Endometrial microvascular endothelial cells (primary cell): ENCODE measurements around the gene LIN7C. TPM values are rescaled to one million over a fixed set of nuclear protein-coding genes. Genes with fewer than 3 reads are reported as not detected.

Source experiments
- in situ Hi-C: cut with HindIII; loops from 2 replicates; pipeline ENCODE4 v1.10.0; 2017; ENCODE audit warnings: low sequenced_read_pairs, low pct_unique_long_range_greater_than_20kb; ENCODE audit errors: inconsistent ontology term
- total RNA-seq: library from RNA; depleted of rRNA; stranded (reverse); fragments of >200 nt; gene quantifications from one replicate; pipeline ENCODE4 v1.2.3, GENCODE V29; 2015; ENCODE audit errors: inconsistent ontology term

Gene LIN7C
- total RNA-seq, 1 donor from 2014 or later, result 36.6 TPM

DNA sequence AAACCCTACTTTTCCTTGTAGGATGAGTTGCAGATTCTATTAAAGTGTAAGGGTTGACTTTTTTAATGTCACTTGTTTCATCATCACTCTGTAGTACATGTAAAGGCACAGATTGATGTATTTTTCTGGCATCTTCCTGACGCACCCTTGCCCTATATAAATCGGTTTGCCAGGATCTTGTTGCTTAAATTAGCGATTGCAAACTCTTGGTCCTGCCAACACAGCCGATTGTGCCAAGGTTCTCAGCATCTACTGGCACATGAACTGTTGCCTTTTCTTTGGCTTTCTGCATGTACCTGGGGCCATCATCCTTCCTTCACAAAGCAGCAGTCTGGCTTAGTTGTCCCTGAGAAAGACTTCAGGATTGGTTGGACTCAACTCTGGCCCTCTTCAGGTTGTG, 7.5 kb upstream of the LIN7C start:
- in situ Hi-C loops, result no loop called here

DNA sequence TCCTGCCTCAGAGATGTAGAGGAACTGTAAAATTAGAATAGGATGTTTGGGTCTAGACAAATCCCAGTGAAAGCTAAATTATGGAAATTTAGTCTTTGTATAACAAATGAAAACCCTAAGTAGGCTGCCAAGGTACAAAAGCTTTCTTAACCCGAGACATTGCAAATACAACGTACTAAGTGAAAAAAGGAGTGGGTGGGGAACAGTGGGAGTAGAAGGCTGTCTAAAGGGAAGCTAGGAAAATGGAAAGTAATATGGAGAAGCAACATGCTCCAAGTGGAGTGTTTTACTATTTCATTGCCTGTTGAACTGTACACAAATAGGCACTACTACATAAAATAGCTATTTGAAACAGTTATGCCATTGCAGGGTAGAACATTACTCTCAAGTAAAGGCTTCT, 6.8 kb upstream of the LIN7C start:
- in situ Hi-C loops, result no loop called here

DNA sequence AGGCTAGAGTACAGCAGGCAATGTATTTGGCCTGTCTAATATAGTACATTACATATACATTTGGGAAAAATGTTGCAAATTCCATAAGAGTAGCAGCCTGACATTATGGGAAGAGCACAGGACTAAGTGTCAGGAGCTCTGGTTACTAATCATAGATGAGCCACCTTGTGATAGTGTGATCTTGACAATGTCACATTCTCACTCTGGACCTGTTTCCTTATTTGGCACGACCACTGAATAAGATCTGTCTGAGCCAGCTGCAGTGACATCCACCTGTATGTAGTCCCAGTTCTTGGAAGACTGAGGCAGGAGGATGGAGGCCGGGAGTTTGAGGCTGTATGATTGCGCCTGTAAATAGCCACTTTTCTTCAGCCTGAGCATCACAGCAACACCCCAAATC, 5.7 kb upstream of the LIN7C start:
- in situ Hi-C loops, result no loop called here

DNA sequence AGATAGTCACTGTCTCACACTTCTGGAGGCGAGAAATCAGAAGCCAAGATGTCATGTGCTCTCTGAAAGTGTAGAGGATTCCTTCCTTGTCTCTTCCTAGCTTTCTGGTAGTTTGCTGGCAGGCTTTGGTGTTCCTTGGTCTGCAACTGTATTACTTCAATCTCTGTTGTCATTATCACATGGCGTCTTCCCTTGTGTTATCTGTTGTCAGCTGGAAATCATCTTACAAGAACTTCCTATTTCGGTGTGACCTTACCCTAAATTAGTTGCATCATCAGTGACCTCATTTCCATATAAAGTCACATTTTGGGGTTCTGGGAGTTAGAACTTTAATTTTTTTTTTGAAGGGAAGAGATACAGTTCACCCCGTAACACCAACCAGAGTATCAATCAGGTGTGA, 3.3 kb upstream of the LIN7C start:
- in situ Hi-C loops, result no loop called here

DNA sequence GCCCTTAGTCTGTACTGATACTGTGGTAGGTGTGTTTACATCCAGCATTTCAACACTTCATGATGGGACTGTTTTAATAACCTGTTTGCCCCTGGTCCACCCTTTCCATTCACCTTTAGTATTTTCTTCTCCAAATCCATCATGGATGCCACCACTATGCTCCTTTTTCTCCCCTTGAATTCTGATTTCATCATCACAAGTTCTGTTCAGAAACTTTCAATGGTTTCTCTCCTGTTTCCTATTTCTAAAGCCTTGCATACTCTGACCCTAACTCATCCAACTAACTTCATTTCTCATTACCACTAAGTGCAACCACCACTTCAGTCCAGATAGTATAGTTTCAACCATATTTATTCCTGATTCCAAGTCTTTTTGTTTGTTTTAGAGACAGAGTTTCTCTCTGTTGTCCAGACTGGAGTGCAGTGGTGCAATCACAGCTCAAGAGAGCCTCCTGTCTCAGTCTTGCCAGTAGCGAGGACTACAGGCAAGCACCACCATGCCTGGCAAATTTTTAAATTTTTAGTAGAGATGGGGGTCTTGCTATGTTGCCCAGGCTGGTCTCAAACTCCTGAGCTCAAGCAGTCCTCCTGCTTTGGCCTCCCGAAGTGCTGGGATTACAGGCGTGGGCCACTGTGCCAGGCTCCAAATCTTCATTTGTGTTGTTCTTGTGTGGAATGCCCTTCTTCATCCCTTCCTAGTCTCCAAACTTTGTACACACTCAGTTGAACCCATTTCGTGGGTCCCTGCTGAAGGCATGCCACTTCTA, 1.2 kb upstream of the LIN7C start:
- in situ Hi-C loops, result no loop called here

DNA sequence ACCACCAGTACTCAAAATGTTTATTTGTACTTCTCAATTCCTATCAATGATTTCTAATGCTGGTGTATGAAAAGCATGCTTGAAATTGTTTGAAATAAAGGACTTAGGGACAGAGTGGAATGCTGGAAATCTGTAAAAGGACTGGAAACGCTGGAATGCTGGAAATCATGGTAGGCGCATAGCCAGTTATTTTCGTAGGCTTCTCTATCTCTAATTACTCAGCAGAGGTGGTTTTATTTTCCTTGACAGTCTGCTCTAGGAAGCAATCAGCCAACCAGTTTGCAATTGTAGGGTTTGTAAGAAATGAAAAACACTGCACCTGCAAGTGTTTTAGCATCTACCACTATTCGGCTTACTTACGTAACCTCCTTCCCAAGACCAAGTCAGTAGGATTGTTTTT, 788 bp downstream of the LIN7C start:
- in situ Hi-C loops, result no loop called here

DNA sequence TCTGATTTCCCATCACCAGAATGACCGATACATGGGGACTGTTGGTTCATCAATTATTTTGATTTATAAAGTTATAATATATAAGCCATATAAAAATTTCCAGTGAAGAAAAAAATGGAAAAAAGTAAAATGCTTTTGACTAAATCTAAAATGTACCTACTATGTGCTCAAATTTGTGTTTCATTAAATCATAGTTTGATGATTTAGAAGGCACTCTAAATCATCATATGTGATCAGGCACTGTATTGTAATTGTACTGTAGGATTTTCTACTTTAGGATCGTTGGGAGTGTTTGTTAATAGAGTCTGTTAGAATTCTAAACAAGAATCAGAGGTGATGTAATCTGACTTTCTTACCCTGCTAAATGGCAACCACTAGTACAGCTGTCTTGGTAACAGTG, 2.4 kb downstream of the LIN7C start:
- in situ Hi-C loops, result no loop called here

DNA sequence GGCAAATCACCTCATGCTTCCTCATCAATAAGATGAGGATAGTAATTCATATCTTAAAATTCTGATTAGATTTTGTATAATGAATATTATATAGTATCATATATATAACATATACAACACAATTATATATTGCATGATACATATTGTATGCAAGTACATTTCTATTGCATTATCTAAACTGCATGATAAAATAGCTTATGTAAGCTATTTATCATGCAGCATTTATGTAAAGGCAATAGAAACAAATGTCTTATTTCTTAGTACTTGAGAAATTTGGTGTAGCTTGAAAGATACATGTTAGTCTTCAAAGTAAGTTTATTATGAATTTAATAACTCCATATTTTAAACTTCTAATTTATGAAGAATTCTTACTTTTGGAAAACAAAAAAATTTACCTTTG, 5.5 kb downstream of the LIN7C start:
- in situ Hi-C loops, result no loop called here

DNA sequence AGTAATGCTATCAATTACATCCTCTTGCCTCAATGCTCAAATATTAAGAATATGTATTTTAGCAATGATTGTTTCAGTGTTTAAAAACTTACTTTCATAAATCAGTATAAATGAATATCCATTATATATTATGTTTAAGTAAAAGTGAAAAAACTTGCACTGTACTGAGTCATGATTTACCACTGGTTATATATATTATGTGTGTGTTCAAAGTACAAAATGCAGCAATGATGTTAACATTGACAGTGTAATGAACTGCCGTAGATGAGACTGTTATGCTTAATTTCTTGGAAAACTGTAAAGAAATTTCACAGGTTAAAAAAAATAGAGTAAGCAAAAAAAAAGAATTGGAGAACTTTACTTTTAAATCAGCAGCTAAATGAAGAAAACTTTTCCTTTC, 8.7 kb downstream of the LIN7C start:
- in situ Hi-C loops, result no loop called here

DNA sequence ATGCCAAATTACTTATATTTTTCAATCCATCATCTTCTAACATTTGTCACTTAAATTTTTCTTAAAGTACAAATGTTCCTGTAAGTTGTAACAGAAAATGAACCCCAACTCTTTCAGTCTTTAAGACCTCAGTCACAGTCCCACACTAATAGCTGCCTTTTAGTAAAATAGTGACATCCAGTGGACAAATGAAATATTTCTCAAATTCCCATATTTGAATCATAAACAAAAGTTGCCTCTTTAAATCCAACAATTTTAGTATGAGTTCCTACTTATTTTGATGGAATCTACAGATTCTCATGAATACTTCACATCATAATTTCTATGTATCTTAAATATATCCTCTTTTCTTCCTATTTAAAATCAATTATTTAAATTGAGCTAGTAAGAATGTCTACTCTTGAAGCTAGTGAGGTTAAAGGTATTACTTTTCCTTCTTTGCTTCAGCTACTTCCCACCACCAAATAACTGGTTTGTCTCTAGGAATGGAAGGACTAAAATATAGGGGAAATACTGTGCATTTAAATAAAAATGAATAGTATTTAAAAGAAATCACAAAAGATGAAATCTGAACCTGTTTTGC, 9.2 kb downstream of the LIN7C start:
- in situ Hi-C loops, result no loop called here

DNA sequence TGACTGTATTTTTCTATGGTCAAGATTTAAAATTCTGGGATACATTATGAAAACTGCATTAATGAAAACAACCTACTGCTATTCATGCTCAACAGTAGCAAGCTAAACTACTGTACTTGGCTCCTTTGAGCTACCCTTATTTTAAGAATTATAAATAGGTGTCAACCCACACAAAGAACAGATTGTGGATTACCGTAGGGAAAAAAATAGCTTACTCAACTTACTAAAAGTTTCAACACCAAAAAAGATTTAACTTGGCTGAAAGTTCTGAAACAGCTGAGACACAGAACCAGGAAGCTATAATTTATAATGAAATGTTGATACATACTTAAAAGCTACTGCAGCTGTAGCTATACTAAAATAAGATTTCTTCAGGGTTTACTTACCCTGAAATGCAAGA, 10.1 kb downstream of the LIN7C start:
- in situ Hi-C loops, result no loop called here

DNA sequence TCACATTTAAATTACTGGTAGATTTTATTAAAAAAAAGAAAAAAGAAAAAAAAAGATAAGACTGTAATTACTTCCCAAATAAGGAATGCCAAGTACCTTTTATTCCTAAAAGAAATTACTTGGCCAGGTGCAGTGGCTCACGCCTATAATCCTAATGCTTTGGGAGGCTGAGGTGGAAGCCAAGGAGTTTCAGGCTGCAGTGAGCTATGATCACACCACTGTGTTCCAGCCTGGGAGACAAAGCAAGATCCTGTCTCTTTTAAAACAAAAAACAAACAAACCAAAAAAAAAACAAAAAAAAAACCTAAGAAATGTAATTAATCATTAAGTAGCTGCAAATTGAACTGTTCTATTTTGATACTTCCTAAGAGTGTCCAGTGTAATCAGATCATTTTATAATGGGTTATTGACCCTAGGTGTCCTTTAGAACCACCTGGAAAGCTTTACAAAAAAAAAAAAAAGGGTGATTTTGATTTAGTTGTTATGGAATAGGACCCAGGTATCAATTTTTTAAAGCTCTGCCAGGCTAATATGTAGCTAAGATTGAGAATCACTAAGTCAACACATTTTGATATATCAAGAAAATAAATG, 10.8 kb downstream of the LIN7C start:
- in situ Hi-C loops, result no loop called here

DNA sequence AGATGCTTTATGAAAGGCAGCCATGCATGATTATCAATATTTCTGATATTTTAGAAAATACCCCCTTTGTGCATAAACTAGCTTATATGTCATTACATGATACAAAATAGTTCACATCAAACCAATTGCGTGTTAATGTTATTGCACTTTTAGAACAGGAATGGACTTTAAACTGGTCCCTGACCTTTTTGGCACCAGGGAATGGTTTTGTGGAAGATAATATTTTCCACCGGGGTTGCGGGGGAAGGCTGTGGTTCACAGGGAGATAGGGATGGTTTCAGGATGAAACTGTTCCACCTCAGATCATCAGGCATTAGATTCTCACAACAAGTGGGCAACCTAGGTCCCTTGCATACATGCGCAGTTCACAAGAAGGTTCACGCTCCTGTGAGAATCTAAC, 17.5 kb downstream of the LIN7C start:
- in situ Hi-C loops, result no loop called here

DNA sequence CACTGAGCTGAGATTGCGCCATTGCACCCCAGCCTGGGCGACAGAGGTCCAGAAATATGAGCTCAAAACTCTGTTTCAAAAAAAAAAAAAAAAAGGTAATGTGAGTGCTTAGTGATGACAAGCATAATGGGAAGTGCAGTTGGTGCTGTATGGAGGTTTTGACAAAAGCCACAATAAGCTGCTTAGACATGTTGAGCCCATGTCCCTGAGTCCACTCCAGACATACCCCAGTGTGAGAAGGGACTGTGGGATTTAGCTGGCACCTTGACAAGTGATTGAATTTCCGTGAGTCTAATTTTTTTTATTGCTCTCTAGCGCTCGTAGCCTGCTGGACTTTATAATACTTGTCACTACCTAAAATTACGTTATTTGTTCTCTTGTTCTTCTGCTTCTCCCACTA, 18.9 kb downstream of the LIN7C start:
- in situ Hi-C loops, result no loop called here

DNA sequence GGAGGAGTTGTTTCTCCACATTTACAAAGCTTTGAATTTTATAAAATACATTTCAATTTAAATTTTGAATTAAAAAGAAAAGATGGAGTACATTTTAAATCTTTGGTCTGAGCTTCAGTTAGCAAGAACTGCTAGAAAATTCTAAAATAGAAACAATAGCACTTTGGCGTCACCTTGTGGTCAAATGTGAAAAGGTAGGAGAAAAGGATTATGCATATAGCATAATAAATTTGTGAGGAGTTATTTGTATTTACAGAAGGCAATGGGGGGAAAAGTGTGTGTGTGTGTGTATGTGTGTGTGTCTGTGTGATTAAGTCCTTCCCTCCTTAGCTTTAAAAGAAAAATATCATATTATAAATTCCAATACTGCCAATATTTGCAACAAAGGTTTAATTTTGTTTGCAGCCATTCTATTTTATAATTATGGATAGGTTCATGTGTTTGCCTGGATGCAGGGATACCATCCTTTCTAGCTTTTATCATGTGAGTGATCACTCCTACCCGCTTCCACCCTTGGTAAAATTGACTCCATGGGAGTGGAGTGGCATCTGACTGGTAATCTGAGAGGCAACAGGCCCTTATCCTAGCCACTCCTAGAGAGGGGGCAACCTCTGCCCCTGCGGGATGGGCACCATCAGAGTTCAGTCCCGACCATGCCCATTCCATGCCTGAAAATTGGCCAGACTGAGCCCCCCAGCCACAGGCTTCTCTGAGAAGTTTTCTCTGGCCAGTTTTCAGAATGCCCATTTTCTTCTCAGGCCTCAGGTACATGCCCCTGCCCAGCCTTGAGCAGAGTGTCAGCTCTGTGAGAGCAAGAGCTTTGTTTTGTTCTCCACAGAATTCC, 20.4 kb downstream of the LIN7C start:
- in situ Hi-C loops, result no loop called here

DNA sequence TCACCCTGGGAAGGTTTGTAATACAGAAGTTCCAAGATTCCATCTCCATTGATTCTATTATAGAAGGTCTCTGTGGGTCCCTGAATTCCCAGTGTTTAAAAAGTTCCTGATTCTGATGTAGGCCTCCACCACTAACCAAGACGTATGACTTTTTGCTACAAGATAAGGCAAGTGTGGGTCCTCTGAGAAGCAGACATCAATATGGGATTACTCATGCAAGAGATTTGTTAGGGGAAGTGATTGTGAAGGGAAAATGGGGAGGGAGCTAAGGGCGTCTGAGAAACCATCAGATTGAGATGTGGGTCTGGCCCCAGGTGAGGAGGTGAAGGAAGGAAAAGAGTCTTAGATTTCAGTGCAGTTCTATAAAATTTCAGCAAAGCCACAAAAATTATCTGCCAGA, 23.8 kb downstream of the LIN7C start:
- in situ Hi-C loops, result no loop called here

DNA sequence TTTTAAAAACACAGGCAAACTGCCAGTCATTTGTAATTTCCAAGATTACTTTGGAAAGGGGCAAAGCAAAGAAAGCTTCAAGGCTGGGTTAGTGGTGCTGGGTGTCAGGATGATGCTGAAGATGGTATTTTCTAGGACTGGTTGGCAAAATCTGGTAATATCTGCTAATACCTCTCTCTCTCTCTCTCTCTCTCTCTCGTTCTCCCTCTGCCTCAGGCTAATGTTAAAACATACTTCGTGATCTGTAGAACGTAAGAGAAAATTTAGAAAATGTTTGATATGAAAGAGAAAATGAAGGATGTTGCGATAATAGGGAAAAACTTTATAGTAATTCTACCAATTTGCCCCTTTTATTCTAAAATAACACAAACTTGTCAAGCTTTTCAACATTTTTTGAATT, 24.6 kb downstream of the LIN7C start:
- in situ Hi-C loops, result no loop called here

DNA sequence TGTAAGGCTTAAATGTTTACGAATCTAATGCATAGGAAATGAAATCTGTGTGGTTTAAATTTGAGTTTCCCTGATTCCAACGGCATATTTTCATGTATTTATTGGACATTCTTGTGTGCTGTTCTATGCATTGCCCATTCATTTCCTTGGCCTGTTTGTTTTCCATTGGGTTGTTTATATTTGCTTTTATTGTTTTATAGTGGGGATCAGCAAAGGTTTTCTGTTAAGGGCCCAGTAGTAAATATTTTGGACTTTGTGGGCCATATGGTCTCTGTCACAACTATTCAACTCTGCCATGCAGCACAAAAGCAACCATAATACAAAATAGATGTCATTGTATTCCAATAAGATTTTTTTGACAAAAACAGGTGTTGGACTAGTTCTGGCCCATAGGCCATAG, 28.7 kb downstream of the LIN7C start:
- in situ Hi-C loops, result no loop called here

DNA sequence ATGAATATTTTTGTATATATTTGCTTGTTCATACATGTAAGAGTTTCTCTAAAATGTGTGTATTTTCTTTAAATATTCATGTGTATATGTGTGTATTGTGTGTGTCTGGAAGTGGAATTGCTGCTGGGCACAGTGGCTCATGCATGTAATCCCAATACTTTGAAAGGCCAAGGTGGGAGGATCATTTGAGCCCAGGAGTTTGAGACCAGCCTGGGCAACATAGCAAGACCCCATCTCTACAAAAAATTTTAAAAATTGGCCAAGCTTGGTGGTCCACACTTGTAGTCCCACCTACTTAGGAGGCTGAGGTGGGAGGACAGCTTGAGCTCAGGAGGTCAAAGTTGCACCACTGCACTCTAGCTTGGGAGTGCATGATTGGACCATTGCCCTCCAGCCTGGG, 29.3 kb downstream of the LIN7C start:
- in situ Hi-C loops, result no loop called here

DNA sequence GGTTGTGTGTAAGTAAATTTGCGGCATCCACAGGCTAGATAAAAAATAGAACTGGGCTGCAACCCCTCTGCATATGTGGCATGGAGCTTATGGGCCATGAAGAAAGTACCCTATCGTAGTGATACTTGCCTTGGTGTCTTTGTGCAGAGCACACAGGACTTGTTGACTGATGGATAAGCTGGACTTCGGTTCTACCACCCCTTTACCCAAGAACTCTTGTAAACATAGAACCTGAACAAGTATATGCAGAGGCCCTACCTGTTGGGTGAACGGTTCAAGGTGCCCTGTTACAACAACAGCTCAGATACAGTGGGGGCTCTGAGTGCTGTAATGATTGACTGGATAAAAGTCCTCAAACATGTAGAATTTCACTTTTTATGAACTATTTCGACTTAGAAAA, 30.9 kb downstream of the LIN7C start:
- in situ Hi-C loops, result no loop called here
